ENCODE results near the gene DMD. TPM values are rescaled to one million over a fixed set of nuclear protein-coding genes. Genes with fewer than 3 reads are reported as not detected.

DMD gene
- polyA plus RNA-seq, 3 donors: 0.23 TPM; not detected in 2

DNA sequence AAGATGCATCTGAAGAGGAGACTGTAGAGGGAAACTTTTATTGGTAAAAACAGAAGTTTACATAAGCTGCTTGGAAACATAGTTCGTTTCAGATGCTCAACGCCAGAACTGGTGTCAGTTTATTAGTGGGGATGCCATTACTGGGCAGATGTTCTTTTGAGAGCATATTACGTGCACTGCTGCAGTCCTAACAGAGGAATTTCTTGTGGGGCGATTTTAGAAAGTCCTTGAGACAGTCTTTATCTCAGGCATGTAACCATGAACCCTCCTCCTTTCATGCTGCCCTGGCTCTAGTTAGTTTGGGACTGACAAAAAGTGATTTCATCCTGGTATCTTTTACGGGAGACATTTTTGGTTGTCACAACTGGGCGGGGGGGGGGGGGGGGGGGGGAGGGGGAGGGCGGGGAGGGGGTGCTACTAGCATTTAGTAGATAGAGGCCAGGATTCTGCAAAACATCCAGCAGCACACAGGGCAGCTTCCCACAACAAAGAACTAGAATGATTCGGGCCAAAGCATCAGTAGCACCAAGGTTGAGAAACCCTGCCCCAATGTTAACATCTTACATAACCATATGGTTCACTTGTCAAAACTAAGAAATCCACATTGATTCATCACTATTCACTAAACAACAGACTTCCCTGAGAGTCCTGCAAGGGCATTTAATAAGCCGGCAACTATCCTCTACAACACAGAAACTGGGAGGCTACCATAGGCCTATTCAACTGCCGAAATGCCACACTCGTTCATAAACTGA, 2021.0 kb downstream of the DMD start:
- peaks cover 0 to 6% (median 0%) of the 10 kb centered on the region in 7 donors for H3K9me3 Mint-ChIP-seq
- no peaks in the 10 kb centered on the region for H3K4me1 Mint-ChIP-seq
- Histone ChIP-seq H3K27ac (ENCODE audit: low read depth in 1 of 2, low read length in 2 of 2) (no peak overlapping the region), H3K9me3 (replicated peaks in 1 of 2; ENCODE audit: control insufficient read depth in 1 of 2, insufficient read depth in 1 of 2, low read length in 2 of 2) (no peaks in the 10 kb centered on the region), H3K4me3 (replicated peaks in 1 of 3; ENCODE audit: low read depth in 2 of 3, low read length in 3 of 3) (no peak overlapping the region), H3K9ac (ENCODE audit: insufficient read depth, low read length, poor library complexity, severe bottlenecking) (no peak overlapping the region), H3K4me1 (ENCODE audit: control insufficient read depth in 1 of 2, insufficient read depth in 2 of 2, low read length in 2 of 2) (no peaks in the 10 kb centered on the region), H3K36me3 (replicated peaks in 1 of 2; ENCODE audit: control insufficient read depth in 1 of 2, insufficient read depth in 2 of 2, low read length in 2 of 2) (no peaks in the 10 kb centered on the region), H2AFZ (ENCODE audit: insufficient read depth, low read depth, low read length, poor library complexity, severe bottlenecking) (no peak overlapping the region), H3K79me2 (ENCODE audit: insufficient read depth, low read length) (no peaks in the 10 kb centered on the region), H3K27me3 (ENCODE audit: control insufficient read depth in 2 of 2, insufficient read depth in 2 of 2, low read length in 2 of 2) (no peaks in the 10 kb centered on the region), H3K4me2 (replicated peaks; ENCODE audit: extremely low read depth, low read length, poor library complexity, severe bottlenecking) (no peak overlapping the region), H4K20me1 (ENCODE audit: insufficient read depth, low read length) (no peaks in the 10 kb centered on the region)
- TF ChIP-seq, protein P1, sequence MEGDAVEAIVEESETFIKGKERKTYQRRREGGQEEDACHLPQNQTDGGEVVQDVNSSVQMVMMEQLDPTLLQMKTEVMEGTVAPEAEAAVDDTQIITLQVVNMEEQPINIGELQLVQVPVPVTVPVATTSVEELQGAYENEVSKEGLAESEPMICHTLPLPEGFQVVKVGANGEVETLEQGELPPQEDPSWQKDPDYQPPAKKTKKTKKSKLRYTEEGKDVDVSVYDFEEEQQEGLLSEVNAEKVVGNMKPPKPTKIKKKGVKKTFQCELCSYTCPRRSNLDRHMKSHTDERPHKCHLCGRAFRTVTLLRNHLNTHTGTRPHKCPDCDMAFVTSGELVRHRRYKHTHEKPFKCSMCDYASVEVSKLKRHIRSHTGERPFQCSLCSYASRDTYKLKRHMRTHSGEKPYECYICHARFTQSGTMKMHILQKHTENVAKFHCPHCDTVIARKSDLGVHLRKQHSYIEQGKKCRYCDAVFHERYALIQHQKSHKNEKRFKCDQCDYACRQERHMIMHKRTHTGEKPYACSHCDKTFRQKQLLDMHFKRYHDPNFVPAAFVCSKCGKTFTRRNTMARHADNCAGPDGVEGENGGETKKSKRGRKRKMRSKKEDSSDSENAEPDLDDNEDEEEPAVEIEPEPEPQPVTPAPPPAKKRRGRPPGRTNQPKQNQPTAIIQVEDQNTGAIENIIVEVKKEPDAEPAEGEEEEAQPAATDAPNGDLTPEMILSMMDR (IDR thresholded peaks at IDR 0.05): no peak
- H3K4me3 Mint-ChIP-seq: no peak overlapping the region
- 100% methylated on average over 2 of the region's 11 CpGs for WGBS (ENCODE audit: insufficient coverage)
- no peak for DNase-seq
- H3K27ac Mint-ChIP-seq: no peak overlapping the region
- no peaks in the 10 kb centered on the region for H3K36me3 Mint-ChIP-seq
- peaks cover 0 to 1% (median 0%) of the 10 kb centered on the region in 3 donors for H3K27me3 Mint-ChIP-seq (ENCODE audit: low read depth in 3 of 3)
- intact Hi-C loops (cut with micrococcal nuclease): no loop called here

- Mint-ChIP-seq H3K4me3 (no peak overlapping the region), H3K27me3 (ENCODE audit: low read depth in 3 of 3) (no peaks in the 10 kb centered on the region), H3K36me3 (no peaks in the 10 kb centered on the region), H3K9me3 (peaks cover 0 to 3% (median 0%) of the 10 kb centered on the region in 7 donors), H3K27ac (no peak overlapping the region), H3K4me1 (no peaks in the 10 kb centered on the region)
- no peak for DNase-seq
- intact Hi-C loops (cut with micrococcal nuclease): no loop called here
- Histone ChIP-seq H3K9me3 (replicated peaks in 1 of 2; ENCODE audit: control insufficient read depth in 1 of 2, insufficient read depth in 1 of 2, low read length in 2 of 2) (no peaks in the 10 kb centered on the region), H3K27me3 (ENCODE audit: control insufficient read depth in 2 of 2, insufficient read depth in 2 of 2, low read length in 2 of 2) (no peaks in the 10 kb centered on the region), H3K36me3 (replicated peaks in 1 of 2; ENCODE audit: control insufficient read depth in 1 of 2, insufficient read depth in 2 of 2, low read length in 2 of 2) (no peaks in the 10 kb centered on the region), H3K4me2 (replicated peaks; ENCODE audit: extremely low read depth, low read length, poor library complexity, severe bottlenecking) (no peak overlapping the region), H3K27ac (ENCODE audit: low read depth in 1 of 2, low read length in 2 of 2) (no peak overlapping the region), H3K9ac (ENCODE audit: insufficient read depth, low read length, poor library complexity, severe bottlenecking) (no peak overlapping the region), H3K79me2 (ENCODE audit: insufficient read depth, low read length) (no peaks in the 10 kb centered on the region), H3K4me1 (ENCODE audit: control insufficient read depth in 1 of 2, insufficient read depth in 2 of 2, low read length in 2 of 2) (no peaks in the 10 kb centered on the region), H3K4me3 (replicated peaks in 1 of 3; ENCODE audit: low read depth in 2 of 3, low read length in 3 of 3) (no peak overlapping the region), H2AFZ (ENCODE audit: insufficient read depth, low read depth, low read length, poor library complexity, severe bottlenecking) (no peak overlapping the region), H4K20me1 (ENCODE audit: insufficient read depth, low read length) (no peaks in the 10 kb centered on the region)
- no CpG with 5 or more reads among the region's 3 CpGs for WGBS (ENCODE audit: insufficient coverage)
- TF ChIP-seq, protein P1 (IDR thresholded peaks at IDR 0.05): no peak
Observed at GRCh38 chrX:31186693-31187338, 2024.5 kb downstream of the DMD start.

Data from CD14-positive monocyte (primary cell).